COLO668 (cell line): ENCODE results near the gene ARL6IP4.
A peak's percentile ranks its signal among the peaks of the same experiment; 100 is the strongest.

Source experiments
- DNase-seq: peaks from one replicate; lab custom pipeline; 2025; ENCODE audit not compliant: unreplicated experiment; lab: John Stamatoyannopoulos, UW

ARL6IP4 gene

GRCh38 chr12:122958198-122958888 lies 22.1 kb upstream of the ARL6IP4 start:
- DNase-seq = no peak

GRCh38 chr12:122959566-122960192 lies 20.8 kb upstream of the ARL6IP4 start:
- no peak for DNase-seq

DNA sequence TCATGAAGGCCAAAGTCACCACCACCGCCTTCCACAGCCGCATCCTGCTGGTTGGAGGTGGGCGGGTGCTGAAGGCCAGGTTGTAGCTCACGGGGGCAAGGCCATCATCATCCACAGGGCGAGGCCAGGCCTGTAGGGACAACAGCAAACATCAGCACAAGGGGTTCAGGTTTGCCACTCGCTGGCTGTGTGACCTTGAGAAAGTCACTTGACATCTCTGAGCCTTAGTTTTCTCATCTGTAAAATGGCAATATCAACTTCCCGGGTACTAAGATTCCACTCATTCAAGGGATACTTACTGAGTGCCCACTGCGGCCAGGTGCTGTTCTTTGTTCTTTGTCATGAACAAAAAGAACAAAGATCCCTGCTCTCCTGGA lies 20.3 kb upstream of the ARL6IP4 start:
- no peak for DNase-seq

- DNase-seq = no peak
Measured at GRCh38 chr12:122961531-122962329, 18.8 kb upstream of the ARL6IP4 start.

DNA sequence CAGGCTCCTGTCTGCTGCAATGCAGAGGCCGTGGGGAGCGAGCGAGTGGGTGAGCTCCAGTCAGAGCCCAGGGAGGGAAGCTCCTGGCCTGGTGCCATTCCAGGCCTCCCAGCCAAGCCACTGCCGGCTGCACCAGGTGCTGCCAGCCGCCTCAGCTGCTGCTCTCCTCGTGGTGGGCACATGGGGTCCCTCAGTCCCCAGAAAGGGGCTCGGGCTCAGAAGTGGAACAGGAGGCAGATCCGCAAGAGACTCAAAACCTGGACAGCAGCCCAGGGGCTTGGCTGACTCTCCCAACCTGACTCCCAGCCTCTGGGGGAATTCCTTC lies 16.6 kb upstream of the ARL6IP4 start:
- peak; percentile 27 for DNase-seq

DNA sequence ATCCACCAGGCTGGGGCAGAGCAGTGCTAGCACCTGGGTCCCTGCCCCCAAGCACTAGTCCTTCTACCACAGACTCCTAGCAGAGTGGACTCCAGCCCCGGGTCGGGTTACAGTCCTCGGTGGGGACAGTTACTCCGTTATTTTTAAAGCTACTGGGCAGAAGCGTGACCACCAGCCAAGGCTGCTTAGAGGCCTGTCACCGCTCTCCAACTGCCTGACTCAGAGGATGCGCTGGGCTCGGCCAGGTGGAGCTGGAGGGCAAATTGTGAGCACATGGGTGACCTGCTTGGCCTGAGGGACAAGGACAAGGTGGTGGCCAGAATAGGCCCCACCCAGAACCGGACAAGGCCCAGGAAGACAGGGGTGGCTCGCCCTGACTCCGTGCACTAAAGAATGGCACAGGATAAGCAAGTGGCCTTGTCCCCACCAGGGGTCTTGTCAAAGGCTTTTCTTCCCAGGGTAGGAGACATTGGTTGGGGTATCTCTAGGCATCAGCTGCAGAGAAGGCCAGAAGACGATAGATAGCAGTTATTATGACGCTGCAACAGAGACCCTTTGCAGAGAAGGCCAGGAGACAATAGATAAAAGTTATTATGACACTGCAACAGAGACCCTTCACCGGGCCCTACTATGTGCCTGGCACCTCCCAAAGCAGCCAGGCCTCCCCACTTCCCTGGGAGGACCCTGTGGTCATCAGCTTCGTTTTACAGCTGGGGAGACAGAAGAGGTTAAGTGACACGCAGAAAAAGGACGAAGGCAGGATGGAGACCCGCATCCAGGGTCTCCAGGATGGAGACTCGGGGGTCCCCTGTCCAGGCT lies 15.8 kb upstream of the ARL6IP4 start:
- DNase-seq = peak; percentile 57

- DNase-seq = peak; percentile 39
Measured at GRCh38 chr12:122965321-122965751, 15.1 kb upstream of the ARL6IP4 start.

- peak; percentile 99 for DNase-seq
Measured at GRCh38 chr12:122965851-122966742, 14.4 kb upstream of the ARL6IP4 start, which contains the start of gene ABCB9. ABCB9 (minus strand) TSS chr12:122966463; CDS start chr12:122960235, 6,228 bp downstream.

- DNase-seq = no peak
Measured at GRCh38 chr12:122966743-122967550, 13.5 kb upstream of the ARL6IP4 start.

- DNase-seq = no peak
Measured at GRCh38 chr12:122968104-122968503, 12.4 kb upstream of the ARL6IP4 start.

DNA sequence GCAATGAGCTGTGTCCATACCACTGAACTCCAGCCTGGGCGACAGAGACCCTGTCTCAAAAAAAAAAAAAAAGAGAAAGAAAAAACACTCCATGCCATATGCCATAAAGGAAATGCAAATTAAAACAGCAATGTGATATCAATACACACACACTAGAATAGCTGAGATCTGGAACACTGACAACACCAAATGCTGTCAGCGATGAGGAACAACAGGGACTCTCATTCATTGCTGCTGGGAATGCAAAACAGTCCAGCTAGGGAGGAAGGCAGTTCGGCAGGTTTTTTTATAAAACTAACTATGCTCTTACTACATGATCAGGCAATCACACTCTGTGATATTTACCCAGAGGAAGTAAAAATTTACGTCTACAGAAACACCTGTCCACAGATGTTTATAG lies 10.8 kb upstream of the ARL6IP4 start:
- no peak for DNase-seq

DNA sequence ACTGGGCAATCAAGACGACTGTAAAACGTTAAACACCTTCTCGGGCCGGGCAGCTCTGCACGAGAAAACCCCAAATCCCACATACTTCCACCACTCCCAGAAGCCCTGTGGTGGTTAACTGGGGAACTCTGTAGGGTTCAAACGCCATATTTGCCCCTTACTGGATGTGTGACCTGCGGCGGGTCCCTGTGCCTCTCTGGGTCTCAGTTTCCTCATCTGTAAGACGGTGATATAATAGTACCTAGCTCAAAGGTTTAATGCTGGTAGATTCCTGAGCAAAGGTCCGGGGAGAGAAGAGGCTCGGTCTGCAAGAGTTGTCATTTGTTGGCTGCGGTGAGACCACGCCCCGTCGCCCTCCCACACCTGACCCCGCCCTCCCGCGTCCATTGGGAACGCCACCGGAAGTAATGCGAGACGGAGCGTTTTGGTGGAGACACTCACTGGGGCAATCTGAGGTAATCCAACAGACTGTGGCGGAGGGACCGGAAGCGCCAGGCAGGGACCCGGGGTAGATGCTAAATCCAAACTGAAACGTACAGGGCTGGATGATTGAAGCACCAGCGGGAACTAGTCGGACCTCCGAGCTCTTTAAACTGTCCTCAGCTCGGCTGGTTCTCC lies 6.1 kb upstream of the ARL6IP4 start:
- peak; percentile 99 for DNase-seq

GRCh38 chr12:122974892-122975789 lies 5.3 kb upstream of the ARL6IP4 start, which contains the start of gene OGFOD2:
OGFOD2 (plus strand) TSS chr12:122975244; CDS start chr12:122975252, 8 bp downstream.
- DNase-seq = peak; percentile 97

DNA sequence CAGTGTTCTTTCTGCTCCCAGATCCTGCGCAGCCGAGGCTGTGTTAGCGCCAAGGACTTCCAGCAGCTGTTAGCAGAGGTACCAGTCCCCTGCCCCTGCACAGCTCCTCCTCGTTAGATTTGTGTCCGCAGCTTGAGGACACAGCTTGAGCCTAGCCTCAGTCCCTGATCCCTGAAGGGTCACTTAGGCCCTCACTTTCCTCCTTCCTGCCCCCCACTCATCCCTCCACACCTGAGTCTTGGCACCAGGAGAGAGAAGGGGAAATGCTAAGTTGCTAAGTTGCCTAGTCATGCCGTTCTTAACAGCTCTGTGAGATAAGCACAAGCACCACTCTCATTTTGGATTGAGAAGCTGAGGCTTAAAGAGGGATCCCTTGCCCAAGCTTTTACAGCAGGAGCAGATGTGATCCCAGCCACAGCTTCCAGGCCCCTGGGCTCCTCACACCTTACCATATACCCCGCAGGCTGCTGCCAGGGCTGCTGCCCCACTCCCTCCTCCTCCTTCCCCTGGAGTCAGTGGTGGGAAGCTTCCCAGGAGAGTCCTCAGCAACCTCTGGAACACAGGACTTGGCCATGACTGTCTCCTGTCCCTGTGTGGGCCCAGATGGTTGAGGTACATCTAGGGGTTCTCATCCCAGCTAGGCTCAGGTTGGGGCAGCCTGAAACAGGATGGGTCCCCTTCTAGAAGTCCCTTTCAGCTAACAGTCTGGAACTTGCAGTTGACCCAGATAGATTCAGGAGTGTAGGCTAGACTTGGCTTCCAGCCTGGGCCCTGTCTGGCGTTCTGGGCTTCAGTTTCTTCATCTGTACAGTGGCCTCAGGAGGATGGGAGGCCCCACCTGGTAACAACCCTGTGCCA lies 4.5 kb upstream of the ARL6IP4 start:
- DNase-seq = peak; percentile 44

DNA sequence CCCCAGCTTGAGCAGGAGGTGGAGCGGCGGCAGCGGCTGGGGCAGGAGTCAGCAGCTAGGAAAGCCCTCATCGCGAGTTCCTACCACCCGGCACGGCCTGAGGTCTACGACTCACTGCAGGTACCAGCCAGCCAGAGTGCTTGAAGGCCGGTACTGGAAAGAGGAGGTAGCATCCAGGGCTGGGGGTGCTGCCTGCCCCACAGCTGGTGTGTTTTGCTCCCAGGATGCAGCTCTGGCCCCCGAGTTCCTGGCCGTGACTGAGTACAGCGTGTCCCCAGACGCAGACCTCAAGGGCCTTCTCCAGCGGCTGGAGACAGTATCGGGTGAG lies 3.9 kb upstream of the ARL6IP4 start:
- DNase-seq = no peak

GRCh38 chr12:122977153-122977552 lies 3.3 kb upstream of the ARL6IP4 start:
- no peak for DNase-seq
